Stimulated activated CD4-positive, alpha-beta T cell treated with anti-CD3 and anti-CD28 coated beads, Interleukin-15, amount 100 ng/mL, for 48 hours (primary cell): ENCODE measurements around the gene SH2B2.
"Not testable (repeated sequence)": the region's sequence is repeated elsewhere in the genome, so short reads cannot be mapped to it uniquely, and the experiment has no call there.

ENCODE experiments used
- DNase-seq, 2 donors: peaks; one replicate each; pipeline ENCODE4 v3.0.0-alpha.2; 2020; ENCODE audit warnings: low read depth in 2 of 2

The SH2B2 gene

DNA sequence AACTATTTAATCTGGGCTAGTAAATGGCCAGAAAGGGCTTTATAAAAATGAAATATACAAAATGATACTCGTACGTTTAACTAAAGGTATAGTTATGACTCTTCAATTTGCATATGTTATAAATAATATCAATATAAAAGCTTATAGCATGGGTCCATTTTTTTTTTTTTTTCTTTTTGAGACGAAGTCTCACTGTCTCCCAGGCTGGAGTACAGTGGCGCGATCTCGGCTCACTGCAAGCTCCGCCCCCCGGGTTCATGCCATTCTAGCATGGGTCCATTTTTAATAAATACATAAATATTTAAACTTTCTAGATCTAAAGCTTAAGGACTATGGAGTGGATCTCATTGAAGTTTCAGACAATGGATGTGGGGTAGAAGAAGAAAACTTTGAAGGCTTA is 50.3 kb downstream of the SH2B2 start:
- not testable (repeated sequence) for DNase-seq

DNA sequence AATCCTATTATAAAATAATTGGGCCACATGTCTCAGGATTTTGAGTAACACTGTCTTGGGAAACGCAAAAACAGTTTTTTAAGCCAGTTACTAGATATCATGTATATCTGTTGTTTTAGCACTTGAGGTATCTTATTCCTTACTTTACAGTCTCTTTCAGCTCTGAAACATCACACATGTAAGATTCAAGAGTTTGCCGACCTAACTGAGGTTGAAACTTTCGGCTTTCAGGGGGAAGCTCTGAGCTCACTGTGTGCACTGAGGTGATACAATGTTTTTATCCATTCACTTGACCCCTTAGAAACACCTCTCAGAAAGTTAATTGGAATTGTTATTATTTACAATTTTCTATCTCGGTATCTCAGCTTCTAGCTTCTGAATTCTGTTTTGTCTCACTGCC is 50.8 kb downstream of the SH2B2 start:
- DNase-seq, result not testable (repeated sequence)

DNA sequence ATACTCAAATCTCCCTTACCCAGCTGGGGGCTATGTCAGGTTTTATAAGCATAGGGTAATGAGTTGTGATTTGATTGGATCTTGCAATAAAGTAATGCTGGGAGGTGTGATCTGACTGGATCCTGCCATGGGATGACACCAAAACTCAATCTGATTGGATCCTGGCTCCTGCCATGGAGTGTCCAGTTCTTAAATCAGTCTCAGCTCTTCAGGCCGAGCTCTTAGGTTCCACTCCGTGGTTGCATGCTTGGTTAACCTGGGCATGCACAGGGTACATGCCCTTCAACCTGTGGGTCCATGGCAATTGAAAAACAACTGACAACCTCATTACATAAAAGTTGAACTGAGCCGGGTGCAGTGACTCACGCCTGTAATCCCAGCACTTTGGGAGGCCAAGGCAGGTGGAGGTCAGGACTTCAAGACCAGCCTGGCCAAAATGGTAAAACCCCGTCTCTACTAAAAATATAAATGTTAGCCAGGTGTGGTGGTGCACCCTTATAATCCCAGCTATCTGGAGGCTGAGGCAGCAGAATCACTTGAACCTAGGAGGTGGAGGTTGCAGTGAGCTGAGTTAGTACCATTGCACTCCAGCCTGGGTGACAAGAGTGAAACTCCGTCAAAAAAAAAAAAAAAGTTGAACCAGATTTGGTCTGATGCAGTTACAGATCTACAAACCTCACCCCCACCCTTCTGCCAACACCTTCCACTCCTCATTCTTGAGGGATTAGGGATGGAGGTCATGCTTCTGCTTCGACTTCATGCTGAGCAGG is 54.1 kb downstream of the SH2B2 start:
- DNase-seq, result not testable (repeated sequence)

DNA sequence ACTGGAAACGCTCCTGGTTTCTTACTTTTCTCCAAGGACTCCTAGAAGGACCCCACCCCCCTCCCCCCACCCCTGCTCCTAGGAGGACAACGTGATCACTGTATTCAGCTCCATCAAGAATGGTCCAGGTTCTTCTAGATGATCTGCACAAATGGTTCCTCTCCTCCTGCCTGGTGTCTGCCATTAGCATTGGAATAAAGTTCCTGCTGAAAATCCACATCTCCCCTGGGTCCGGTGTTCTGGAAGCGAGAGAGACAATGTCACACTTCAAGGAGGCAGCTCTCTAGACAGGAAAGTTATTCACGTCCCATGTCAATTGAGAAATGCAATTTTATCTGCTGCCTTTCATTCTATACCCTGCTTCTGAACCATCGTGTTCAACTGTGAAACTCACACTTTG is 60.3 kb downstream of the SH2B2 start:
- DNase-seq, result not testable (repeated sequence)

DNA sequence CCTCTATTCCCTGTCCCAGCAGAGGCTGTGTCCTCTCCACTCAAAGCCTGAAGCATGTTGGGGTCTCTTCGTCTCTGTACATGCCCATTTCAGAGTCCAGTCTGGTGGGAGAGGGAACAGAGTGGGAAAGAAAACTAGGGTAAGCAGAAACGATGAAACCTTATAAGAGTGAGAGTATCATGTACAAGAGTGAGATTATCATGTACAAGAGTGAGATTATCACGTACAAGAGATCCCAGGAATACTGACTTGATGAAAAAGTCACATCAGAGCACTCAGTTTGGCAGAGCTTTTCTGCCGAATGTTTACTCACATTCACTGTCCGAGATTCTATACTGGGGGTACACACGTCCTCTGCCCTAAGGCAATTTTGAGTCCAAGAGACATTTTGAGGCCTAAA is 69.7 kb downstream of the SH2B2 start, which contains the start of gene SPDYE6:
Gene SPDYE6, minus strand, starts transcription at position 101 of the 400 bp plus-strand sequence. CDS start 421 bp downstream, outside the sequence.
- DNase-seq, result not testable (repeated sequence)

DNA sequence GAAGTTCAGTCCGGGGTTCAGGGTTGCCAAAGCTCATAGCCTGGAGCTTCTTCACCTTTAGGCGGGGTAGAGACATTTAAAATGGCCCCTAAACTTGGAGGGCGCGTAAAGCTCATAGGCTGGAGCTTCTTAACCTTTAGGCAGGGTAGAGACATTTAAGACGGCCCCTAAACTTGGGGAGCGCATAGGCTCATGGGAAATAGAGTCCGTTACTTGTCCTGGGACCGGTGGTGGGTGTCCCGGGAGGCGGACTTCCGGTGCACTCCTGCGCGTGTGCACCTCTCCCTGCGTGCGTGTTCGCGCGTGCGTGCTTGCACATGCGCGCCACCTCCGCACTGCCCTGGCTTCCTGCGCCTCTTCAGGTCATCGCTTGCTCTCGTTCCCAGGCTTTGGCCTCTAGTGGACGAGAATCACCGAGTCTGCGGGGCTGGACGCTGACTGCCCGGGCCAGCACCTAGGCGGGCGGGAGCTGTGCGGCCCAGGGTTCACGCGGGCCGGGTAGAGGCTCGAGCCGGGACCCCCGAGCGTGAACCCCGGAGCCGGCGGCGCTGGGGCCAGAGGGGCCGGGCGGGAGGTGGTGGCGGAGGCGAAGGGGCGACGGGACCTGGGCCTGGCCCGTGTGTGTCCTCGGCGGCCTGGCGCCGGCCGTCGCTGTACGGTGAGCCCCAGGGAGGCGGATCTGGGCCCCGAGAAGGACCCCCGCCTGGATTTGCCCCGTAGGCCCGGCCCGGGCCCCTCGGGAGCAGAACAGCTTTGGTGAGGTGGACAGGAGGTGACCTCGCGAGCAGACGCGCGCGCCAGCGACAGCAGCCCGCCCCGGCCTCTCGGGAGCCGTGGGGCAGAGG is 77.1 kb downstream of the SH2B2 start:
- peak; percentile 87 to 92 for DNase-seq

DNA sequence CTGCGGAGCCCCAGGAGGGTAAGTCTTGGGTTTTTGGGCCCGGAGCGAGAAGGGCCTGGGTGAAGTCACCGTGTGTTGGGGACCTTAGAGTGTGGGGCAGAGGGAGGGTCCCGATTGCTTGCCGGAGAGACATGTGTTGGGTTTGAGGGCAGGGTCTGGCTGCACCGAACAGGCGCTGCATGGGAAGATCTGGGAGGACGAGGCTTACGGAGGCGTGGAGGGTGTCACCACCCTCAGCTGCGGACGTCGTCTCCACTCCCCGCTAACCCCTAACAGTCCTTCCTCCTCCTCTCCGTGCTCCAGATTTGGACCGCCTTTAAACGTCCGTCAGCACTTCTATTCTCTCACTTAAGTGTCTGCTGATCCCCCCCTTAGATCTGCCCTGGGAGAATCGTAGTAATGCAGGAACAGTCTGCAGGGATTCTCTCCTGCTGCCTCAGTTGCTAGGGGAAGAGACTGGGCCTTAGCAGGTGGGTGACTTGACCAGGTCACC is 77.8 kb downstream of the SH2B2 start:
- not testable (repeated sequence) for DNase-seq

DNA sequence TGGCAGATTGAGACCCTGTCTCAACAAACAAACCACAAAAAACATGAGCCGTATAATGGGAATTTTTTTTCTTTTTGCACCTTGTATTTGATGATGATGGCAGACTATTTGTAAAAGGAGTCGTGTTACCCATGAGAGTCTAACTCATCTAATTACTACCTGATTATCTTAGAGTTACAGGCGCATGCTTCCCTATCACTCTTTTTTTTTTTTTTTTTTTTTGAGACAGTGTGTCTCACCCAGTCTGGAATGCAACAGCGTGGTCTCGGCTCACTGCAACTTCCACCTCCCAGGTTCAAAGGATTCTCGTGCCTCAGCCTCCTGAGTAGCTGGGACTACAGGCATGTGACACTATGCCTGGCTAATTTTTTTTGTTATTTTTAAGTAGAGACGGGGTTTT is 78.7 kb downstream of the SH2B2 start:
- not testable (repeated sequence) for DNase-seq

DNA sequence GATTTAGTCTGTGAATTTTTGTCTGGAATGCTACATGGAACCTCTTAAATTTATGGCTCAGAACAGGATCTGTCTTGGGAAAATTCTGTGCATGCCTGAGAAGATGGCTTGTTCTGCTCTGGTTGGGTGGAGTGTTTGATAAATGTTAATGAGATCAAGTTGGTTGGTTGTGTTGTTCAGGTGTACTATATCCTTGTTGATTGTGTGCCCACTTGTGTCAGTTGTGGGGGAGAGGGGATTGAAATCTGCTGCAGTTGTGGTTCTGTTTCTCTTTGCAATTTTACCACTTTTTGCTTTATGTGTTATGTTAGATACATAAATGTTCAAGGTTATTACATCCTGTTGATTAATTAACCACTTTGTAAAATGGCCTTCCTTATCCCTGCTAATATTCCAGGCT is 83.4 kb downstream of the SH2B2 start:
- DNase-seq, result not testable (repeated sequence)
